Ecto neural progenitor cell (in vitro differentiated cells): ENCODE data around the gene SERPINB6.
"Not testable (repeated sequence)": the region's sequence is repeated elsewhere in the genome, so short reads cannot be mapped to it uniquely, and the experiment has no call there.

Experiments used
- DNase-seq: peaks from one replicate; pipeline ENCODE4 v3.0.0-alpha.2; 2018; ENCODE audit warnings: low spot score

The SERPINB6 gene

DNA sequence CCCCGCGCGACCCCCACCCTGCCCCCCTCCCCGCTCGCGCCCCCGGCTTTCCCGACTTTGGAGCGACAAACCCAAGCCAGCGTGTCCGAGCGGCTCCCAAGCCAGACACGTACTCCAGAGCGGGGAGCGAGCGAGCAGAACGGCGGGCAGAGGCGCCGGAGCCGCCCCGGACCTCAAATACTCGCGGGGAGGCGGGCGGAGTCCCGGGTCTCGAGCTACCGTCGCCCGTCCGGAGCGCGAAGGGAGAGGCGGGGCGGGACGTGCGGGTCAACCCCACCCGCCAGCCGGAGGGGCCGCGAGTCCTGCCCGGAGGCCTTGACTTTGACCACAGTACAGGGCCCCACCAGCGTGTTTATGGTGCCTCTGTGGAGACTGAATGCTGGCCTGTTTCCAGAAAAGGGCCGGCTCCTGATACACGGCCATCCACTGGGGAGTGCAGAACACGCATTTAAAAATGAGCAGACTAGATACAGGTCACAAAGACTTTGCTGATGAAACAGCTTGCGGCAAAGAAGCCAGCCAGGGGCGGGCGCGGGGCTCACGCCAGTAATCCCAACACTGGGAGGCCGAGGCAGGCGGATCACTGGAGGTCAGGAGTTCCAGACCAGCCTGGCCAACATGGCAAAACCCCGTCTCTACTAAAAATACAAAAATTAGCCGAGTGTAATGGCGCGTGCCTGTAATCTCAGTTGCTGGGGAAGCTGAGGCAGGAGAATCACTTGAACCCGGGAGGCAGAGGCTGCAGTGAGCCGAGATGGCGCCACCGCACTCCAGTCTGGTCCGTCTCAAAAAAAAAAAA is at the start of gene SERPINB6:
SERPINB6 (minus strand) TSS at position 148 of the 799 bp plus-strand sequence. CDS start 12,235 bp downstream, outside the sequence.
- DNase-seq: peak; percentile 66

DNA sequence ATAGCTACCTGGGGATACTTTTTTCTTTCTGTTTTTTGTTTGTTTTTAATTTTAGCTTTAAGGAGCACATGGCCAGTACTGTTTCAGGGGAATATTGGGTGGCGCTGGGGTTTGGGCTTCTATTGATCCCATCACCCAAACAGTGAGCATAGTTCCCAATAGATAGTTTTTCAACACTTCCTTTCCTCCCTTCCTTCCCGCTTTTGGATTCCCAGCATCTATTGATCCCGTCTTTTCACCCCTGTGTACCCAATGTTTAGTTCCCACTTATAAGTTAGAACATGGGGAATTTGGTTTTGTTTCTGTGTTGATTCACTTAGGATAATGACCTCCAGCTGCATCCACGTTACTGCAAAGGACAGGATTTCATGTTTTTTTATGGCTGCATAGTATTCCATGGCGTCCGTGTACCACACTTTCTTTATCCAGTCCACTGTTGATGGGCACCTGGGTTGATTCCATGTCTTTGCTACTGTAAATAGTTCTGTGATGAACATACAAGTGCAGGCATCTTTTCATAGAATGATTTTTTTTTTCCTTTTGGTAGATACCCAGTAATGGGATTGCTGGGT is 48.5 kb upstream of the SERPINB6 start:
- no peak for DNase-seq

DNA sequence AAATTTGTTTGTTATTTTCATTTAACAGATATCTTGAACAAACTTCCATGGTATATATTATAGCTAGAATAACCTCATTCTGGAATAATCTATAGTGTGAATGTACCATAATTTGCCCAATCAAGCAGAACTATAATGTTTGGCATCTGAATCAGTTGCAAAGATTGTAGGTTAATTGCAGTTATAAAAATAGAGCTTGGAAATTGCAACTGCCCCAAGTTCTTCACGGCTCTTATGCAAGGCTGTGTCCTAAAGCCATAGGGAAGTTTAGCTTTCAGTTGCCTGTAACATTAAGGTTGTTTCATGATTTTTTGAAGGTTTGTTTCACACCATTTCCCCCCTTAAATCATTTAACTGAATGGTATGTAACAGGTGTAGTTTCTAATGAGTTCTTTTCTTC is 47.7 kb upstream of the SERPINB6 start:
- DNase-seq: no peak

DNA sequence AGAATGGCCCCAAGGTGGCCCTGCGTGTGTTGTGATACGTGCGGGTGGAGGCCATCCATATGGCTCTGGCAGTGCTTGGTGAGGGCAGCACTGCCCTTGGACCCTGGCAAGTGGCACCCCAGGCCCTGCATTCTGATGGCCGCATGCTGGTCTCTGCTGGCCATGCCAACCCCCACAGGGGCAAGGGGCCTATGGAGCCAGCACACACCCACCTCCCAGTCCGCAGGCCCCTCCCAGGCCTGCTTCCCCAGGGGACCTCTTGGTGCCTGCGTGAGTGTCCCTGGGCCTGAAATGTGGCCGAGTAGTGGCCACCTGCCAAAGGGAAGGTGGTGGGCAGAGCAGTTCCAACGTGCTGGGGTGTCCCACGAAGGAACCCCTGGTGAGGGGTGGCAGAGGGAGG is 45.9 kb upstream of the SERPINB6 start:
- DNase-seq: no peak

DNA sequence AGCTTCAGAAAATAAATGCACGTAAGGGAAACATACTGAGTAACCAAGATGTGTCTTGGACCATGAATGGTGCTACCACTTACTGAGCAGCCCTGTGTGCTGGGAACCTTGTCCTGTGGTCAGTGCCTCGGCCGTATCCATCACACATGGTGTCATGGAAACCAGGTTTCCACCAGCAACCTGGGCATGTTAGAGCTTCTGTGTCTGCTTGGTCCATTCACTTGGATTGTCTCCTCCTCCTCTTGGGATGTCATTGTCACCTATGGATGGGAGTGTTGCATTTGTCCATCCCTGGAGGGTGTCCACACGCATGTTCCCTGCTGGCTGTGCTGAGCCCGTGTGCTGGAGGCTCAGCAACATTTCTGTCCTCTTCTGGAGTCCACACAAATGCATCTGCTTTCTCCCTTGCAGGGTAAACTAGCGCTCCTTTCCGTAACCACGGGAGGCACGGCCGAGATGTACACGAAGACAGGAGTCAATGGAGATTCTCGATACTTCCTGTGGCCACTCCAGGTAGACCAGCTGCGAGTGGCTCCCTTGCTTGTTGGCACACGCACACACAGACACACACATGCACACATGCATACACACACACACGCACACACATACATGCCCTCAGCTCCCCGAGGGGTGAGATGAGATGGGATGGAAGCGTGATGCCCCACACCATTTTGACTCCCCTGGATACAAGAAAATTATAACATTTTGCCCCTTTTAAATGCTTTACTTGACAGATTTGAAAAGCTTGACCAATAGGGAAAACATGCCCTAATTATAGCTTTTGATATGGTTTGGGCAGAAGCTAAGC is 45.3 kb upstream of the SERPINB6 start:
- DNase-seq: no peak

DNA sequence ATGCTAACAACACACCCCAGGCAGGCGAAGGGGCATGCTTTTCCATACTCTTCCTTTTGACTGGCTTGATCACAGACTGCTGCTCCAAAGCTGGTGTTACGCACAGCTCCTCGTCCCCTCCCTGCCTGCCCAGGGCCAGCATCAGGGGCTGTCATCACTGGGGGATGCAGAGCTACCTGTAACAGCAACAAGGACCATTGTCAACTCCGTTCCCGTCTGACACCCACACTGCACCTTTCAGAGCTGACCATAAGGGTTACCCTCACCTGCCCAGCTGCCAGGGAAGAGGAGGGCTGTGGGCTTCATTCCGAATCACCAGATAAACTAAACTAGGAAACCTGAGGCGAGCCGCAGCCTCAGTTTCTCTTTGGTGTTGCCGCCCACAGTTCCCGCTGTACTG is 43.8 kb upstream of the SERPINB6 start:
- DNase-seq: no peak

DNA sequence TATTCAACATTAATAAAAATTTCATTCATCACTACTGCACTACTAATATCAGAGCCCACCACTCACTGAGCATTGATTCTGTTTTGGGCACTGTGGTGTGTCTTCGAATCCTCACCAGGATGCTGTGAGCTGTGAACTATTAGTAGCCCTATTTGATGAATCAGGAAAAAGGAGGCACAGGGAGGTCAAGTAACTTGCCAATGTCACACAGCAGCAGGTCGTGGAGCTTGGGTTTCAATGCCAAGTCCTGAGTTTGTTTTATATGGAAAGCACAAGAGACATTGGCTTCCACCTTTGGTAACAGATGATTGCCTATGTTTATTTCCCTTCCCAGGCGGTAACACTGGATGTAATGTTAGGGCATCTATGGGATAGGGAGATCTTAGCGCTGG is 43.3 kb upstream of the SERPINB6 start:
- no peak for DNase-seq

DNA sequence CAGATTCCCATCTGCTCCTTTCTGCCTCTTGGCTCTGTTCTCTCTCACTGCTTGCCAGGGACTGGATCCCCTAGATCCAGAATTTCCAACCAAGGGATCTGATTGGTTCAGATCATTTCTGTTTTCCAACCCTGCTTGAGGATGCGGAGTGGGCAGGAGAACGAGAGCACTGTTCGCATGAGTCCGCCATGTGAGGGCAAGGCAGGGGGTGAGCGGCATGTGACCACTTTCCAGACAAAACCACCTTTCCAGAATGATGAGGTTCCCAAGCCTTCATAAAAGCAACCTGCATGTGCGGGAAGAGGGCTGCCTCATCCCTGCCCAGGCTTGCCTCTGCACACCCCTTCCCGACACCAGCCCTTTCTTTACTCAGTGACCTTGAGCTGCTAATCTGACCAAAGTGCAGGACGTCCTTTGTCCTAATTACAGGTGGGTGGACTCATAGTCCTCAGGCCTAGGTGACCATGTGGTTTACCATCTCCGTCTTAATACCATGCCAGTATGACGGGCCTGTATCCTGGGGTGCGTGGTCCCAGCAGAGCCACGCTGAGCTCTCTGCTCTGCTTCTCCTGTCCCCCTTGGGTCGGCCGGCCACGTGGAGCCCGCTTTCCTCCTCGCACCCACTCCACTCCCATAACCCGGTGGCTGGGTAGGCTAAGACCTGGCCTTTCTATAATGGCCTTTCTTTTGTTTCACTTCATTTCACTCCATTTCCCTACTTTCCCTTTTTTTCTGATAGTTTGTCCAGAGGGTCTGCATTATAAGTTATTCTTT is 42.7 kb upstream of the SERPINB6 start:
- DNase-seq: no peak

DNA sequence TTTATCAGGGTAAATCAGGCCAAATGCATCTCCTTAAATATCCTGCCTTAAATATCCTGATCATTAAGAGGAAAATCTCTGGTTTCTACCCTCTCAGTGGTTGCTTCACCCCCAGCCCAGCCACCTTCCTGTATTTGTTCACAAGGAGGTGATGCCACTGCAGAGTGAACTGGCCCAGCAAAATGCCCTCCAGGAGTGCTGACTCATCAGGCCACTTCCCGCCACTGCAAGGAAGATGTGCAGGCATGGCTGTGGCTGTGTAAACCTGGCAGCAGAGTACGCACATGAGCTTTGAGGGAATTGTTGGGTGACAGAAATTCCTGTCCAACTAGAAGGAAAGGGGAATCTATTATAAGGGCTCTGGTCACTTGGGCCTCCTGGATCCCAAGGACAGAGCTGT is 42.1 kb upstream of the SERPINB6 start:
- no peak for DNase-seq

DNA sequence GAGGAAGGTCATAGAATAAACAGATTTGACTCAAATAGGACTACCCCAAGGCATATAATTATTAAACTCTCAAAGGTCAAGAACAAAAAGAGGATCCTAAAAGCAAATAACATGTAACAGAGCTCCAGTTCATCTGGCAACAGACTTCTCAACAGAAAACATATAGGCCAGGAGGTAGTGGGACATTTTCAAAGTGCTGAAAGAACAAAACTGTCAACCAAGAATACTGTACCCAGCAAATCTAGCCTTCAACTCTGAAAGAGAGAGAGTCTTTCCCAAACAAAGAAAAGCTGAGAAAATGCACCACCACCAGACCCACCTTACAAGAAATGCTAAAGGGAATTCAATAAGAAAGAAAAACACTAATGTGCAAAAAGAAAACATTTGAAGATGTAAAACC is 40.2 kb upstream of the SERPINB6 start:
- DNase-seq: no peak

DNA sequence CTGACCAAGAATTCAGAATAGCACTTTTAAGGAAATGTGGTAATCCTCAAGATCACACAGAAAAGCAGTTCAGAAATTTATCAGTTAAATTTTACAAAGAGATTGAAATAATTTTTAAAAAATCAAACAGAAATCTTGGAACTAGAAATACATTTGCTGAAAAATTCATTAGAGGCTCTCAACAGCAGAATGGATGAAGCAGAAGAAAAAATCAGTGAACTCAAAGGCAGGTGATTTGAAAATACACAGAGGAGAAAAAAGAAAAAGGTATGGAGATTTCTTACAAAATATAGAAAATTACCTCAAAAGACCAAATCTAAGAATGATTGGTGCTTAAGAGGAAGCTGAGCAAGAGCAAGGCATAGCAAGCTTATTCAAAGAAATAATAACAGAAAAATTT is 39.8 kb upstream of the SERPINB6 start:
- no peak for DNase-seq

DNA sequence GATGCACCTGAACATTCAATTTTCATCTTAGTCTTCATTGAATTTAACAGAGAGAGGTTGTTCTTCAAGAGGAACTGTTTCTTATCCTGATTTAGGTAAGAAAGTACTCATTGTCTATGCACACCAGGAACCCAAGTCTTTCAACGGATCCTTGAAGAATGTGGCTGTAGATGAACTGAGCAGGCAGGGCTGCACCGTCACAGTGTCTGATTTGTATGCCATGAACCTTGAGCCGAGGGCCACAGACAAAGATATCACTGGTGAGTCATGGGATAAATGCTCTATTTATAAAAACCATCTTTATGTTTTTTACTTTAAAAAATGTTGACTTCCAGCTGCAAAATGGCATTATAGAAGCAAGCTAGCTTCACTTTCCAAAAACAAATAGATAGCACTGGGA is 38.6 kb upstream of the SERPINB6 start:
- DNase-seq: no peak

DNA sequence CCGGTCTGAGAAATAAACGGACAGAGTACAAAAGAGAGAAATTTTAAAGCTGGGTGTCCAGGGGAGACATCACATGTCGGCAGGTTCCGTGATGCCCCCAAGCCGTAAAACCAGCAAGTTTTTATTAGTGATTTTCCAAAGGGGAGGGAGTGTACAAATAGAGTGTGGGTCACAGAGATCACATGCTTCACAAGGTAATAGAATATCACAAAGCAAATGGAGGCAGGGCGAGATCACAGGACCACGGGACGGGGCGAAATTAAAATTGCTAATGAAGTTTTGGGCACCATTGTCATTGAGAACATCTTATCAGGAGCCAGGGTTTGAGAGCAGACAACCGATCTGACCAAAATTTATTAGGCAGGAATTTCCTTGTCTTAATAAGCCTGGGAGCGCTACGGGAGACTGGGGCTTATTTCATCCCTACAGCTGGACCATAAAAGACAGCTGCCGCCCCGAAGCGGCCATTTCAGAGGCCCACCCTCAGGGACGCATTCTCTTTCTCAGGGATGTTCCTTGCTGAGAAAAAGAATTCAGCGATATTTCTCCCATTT is 37.4 kb upstream of the SERPINB6 start:
- not testable (repeated sequence) for DNase-seq

DNA sequence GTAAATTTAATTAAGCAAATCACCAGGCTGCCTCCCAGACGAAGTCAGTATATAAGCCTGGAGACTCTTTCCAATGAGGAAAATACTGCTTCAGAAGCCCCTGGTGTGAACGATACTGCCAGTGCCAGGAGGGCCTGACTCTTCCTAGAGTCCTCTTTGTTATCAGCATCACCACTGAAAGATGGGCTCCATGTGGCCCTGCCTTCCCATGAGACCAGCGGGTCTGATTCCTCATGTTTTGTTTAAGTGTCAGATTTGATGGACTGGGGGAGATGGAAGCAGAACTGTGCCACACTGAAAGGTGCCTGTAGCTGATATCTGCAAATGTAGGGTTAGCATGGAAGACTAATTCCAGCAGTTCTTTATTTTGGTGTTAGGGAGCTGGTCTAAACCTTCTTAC is 36.2 kb upstream of the SERPINB6 start:
- no peak for DNase-seq

DNA sequence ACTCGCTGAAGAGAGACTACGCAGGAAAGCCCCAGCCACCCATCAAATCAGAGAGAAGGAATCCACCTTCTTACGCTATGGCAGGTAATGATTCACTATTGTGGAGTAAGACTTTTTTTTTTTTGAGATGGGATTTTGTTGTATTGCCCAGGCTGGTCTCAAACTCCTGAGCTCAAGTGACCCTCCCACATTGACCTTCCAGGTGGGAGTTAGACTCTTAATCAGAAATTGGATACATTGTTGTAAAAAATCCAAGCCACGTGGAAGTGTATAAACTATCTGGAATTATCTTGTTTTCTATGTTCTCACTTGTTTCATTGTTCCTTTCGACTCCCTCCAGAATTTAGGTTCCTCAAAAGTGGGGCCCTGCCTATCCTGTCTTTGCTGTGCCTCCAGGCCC is 35.1 kb upstream of the SERPINB6 start:
- DNase-seq: no peak

DNA sequence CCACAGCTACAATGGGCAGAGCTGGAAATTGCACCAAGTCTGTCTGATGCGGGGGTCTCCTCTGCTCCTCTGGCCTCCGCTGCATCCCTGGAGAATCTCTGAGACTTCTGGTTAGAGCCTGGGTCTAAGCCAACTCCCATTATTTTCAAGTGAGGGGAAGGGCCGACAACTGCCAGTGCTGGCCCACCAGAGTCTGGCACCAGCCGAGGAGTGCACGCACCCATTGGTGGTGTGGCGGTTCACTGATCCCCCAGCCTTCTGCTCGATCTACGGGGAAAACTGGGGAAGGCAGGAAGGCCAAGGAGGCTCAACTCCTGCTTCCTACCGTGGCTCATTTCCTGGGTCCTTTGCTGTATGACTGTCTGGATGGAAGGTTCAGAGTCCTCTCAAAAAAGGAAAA is 34.5 kb upstream of the SERPINB6 start:
- no peak for DNase-seq

DNA sequence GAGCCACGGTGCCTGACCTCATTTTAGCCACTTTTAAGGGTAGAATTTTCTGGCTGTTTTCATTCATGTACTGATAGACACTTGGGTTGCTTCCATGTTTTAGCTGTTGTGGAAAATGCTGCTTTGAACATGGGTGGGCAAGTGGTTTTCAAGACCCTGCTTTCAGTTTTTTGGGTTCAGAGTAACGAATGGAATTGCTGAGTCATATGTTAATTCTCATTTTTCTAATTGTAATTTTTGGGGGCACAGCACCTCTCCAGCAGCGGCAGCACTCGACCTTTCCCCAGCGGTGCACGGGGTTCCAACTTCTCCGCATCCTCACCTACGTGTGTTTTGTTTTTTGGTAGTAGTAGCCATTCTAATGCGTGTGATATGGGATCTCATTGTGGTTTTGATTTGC is 33.7 kb upstream of the SERPINB6 start:
- DNase-seq: no peak

DNA sequence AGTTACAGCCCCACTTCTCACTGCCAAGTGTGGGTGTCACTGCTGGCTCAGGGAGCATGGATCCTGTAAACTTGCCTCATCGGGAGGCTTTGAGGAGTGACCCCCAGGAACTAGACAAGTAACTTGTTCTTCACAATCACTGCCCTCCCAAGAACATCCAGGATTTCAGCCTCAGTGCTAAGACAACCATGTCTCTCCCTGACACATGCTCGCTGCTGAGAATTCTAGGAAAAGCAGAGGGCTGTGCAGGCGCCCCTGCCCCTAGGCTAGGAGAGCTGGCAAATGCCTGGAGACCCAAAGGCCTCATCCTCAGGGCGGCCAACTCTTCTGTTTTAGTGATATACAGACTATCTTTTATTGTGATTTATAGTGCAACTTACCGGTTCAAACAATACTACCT is 31.9 kb upstream of the SERPINB6 start:
- DNase-seq: not testable (repeated sequence)

DNA sequence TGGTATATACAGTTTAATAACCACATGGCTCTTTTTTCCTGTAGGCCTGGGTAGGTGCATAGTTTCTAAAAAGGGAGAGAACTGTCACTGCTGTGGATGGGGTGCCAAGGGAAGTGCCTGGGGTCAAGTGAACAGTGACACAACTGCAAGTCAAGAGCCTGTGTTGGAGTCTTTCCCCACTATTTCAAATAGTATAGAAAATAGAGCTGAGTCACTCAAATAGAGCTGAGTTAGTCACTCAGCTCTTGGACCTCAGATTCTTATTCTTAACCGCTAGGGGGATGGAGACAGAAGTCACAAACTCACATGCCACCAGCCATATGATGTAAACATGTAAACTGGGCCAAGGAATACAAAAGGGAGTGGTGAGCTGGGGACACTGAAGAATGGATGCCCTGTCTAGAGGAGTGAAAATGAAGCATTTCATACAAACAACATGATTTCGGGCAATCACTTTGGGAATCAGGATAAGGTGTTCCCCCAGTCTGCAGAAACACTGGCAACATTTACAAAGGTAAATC is 30.5 kb upstream of the SERPINB6 start:
- no peak for DNase-seq

DNA sequence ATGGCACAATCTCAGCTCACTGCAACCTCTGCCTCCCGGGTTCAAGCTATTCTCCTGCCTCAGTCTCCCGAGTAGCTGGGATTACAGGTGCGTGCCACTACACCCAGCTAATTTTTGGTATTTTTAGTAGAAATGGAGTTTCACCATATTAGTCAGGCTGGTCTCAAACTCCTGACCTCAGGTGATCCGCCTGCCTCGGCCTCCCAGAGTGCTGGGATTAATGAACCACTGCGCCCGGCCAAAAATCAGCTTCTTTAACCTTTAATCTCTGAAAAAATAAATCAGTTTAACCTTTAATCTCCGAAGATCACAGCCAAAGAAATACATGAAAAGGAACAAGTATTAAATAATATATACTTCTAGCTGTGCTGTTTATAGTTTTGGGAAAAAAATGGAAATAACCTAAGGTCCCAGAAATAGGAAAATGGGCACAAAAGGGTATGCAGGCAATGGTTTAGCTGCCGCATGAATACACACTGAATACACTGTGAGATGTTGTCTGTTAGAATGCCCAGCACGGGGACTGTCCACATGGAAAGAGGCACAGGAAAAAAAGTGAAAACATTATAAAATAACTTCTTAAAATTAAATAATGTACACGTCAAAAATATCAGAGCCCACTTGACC is 29.9 kb upstream of the SERPINB6 start:
- no peak for DNase-seq
